ENCODE measurements around the gene HECW1.

- TF ChIP-seq CTCF (tag by site-specific recombination; IDR thresholded peaks at IDR 0.05) (no peak), ZNF18 (tag by site-specific recombination; IDR thresholded peaks at IDR 0.05) (no peak), ZNF292 (tag by site-specific recombination; IDR thresholded peaks at IDR 0.05; ENCODE audit: borderline replicate concordance, low read depth) (no peak), ZNF138 (tag by site-specific recombination; IDR thresholded peaks at IDR 0.05; ENCODE audit: borderline replicate concordance) (no peak), ZNF311 (tag by site-specific recombination; IDR thresholded peaks at IDR 0.05; ENCODE audit: borderline replicate concordance) (no peak)
Observed at GRCh38 chr7:43554423-43554822, 442.0 kb downstream of the HECW1 start.
